HG02885 (cell line): ENCODE measurements around the gene SLC9A5.
A peak's percentile ranks its signal among the peaks of the same experiment; 100 is the strongest.

ENCODE experiments used
- ATAC-seq: cut with Tn5 transposase; IDR thresholded peaks from one replicate; pipeline ENCODE4 v1.9.1; 2021; ENCODE audit warnings: mild to moderate bottlenecking; ENCODE audit not compliant: unreplicated experiment, poor library complexity

The SLC9A5 gene

GRCh38 chr16:67298277-67298676 is 49.5 kb downstream of the SLC9A5 start:
- ATAC-seq, result no peak

GRCh38 chr16:67299269-67299668 is 50.5 kb downstream of the SLC9A5 start:
- no peak for ATAC-seq

- no peak for ATAC-seq
Observed at GRCh38 chr16:67301080-67301782, 52.5 kb downstream of the SLC9A5 start.

GRCh38 chr16:67302076-67302475 is 53.3 kb downstream of the SLC9A5 start:
- no peak for ATAC-seq

- no peak for ATAC-seq
Observed at GRCh38 chr16:67302970-67303369, 54.2 kb downstream of the SLC9A5 start.

DNA sequence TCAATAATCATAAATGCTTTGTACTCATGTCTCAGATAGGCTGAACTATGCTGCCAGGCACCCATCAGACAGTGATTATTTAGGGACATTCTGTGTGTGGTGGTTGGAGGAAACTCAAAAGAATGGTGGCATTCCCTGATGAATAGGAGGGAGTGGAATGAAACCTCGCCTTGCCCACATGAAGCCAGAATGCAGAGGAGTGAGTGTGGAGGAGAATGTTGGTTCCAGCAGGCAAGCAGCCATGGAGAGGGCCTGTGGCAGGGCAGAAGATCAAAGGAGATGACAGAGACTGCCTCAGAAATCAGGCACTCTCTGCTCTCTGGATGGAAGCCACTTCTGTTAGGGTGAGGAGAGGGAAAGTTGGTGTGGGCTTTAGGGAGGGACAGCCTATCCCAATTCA is 55.2 kb downstream of the SLC9A5 start:
- ATAC-seq, result no peak

GRCh38 chr16:67305216-67306071 is 56.7 kb downstream of the SLC9A5 start:
- no peak for ATAC-seq

GRCh38 chr16:67310561-67310960 is 61.8 kb downstream of the SLC9A5 start:
- no peak for ATAC-seq

DNA sequence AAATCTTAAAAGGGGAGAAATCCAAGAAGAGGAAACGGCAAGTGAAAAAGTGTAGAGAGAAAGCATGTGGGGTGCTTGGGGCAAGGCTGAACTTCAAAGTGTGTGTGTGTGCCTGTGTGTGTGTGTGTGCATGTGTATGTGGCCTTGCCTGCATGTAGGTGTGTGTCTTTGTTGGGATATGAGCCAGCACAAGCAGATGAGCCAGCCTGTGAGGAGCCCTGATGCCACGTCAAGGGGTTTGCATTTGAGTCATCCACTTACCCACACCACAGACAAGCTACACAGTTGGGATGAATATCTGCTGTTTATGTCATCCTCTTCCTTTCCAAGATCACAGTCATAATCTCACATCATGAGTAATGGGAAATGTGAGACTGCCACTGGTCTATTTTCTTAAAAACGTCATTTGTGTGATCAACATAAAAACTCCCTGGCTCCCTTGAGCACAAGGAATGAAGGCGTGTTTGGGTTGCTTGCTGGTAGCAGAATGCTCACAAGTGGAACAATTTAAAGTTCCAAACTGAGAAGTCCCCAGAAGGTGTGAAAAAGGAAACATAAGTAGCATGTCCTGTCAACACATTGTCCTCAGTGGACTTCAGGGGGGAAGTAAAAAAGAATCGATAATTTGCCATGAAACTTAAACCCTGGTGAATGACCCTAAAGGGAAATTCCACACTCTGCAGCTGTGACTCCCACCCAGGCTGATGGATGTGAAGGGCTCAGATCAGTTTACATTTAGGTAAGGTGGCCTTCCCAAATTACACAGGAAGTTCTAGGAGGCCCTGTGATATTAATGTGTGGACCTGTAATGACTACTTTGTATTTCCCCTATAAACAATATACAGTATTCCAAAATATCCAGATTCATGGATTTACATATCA is 63.1 kb downstream of the SLC9A5 start:
- peak; percentile 72 for ATAC-seq

GRCh38 chr16:67312719-67313118 is 63.9 kb downstream of the SLC9A5 start:
- no peak for ATAC-seq

DNA sequence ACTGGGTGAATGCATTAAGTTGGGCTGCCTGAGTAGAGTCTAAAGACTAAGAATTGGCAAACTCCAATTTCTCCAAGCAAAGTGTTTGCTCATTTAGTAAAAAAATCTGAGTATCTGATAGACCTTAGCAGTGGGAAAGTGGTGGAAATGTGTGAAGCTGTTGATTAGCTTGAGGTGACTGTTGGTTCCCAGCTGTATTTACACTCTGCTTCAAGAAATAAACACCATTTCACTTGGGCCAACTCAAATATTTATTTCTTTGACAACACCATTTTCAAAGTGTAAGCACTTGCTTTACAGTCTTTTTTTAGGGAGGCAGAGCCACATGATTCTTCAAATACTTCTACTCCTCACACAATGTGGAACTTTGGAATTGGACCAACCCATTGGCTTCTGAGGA is 69.1 kb downstream of the SLC9A5 start:
- no peak for ATAC-seq
